SK-N-SH (cell line): ENCODE data around the gene DCAF6. TPM values are rescaled to one million over a fixed set of nuclear protein-coding genes. Genes with fewer than 3 reads are reported as not detected.

Experiments
- CTCF ChIA-PET: fragments of 300-600, 350-600 bp; formaldehyde crosslinking; extraction: SDS; loops from one replicate; lab custom pipeline; 2021; lab: Yijun Ruan, JAX
- POLR2A ChIA-PET: fragments of 350-600 bp; sonication (Branson Sonifier 250); formaldehyde crosslinking; extraction: SDS; loops from one replicate; lab custom pipeline; 2020; ENCODE audit warnings: antibody characterized with exemption, inconsistent platforms; lab: Yijun Ruan, JAX
- DNase-seq: peaks from one replicate; pipeline ENCODE4 v3.0.0; 2012
- H2AFZ ChIP-seq: fragments of 200-600 bp; sonication (generic); 2 replicates; pipeline ENCODE4 v1.8.1; 2016; ENCODE audit warnings: antibody characterized with exemption, mild to moderate bottlenecking, low read depth
- H3F3A ChIP-seq: fragments of 200-600 bp; sonication (generic); replicated peaks from 2 replicates; pipeline ENCODE3; 2016; ENCODE audit warnings: antibody characterized with exemption, mild to moderate bottlenecking; ENCODE audit not compliant: insufficient read depth
- H3K27ac ChIP-seq, 2 experiments: fragments of 200-500 bp in 1 of 2; fragments of 200-600 bp in 1 of 2; sonication (Bioruptor generic) in 1 of 2; sonication (generic), shearing (Covaris generic) in 1 of 2; 2 replicates each; pipeline versions ENCODE4 v1.5.1 to v1.6.1; 2014 to 2016; ENCODE audit warnings: low read depth in 2 of 2, inconsistent platforms in 1 of 2, low read length in 1 of 2, mild to moderate bottlenecking in 1 of 2, mixed read lengths in 1 of 2
- H3K27me3 ChIP-seq: fragments of 200-600 bp; sonication (generic), shearing (Covaris generic); 2 replicates; pipeline ENCODE4 v1.6.1; 2016; ENCODE audit warnings: mixed run types; ENCODE audit not compliant: insufficient read depth
- H3K36me3 ChIP-seq, 2 experiments: fragments of 200-500 bp in 1 of 2; fragments of 200-600 bp in 1 of 2; sonication (Bioruptor generic) in 1 of 2; sonication (generic) in 1 of 2; replicated peaks in 1 of 2; 2 replicates each; pipeline versions ENCODE3 to v1.5.1; 2014 to 2016; ENCODE audit warnings: low read length in 1 of 2, mild to moderate bottlenecking in 1 of 2; ENCODE audit not compliant: insufficient read depth in 2 of 2, control insufficient read depth in 1 of 2
- H3K4me1 ChIP-seq, 2 experiments: fragments of 200-500 bp in 1 of 2; fragments of 200-600 bp in 1 of 2; sonication (Bioruptor generic) in 1 of 2; sonication (generic), shearing (Covaris generic) in 1 of 2; 2 replicates each; pipeline versions ENCODE4 v1.5.1 to v1.6.1; 2014 to 2016; ENCODE audit warnings: low read depth in 1 of 2, low read length in 1 of 2, mixed run types in 1 of 2; ENCODE audit not compliant: insufficient read depth in 2 of 2, control insufficient read depth in 1 of 2
- H3K4me2 ChIP-seq: fragments of 200-600 bp; sonication (generic), shearing (Covaris generic); 2 replicates; pipeline ENCODE4 v1.6.1; 2017; ENCODE audit warnings: mixed run types
- H3K4me3 ChIP-seq, 2 experiments: fragments of 200-500 bp in 1 of 2; fragments of 200-600 bp in 1 of 2; sonication (Bioruptor generic) in 1 of 2; sonication (generic), shearing (Covaris generic) in 1 of 2; 2 replicates each; pipeline versions ENCODE4 v1.5.1 to v1.8.1; 2014 to 2016; ENCODE audit warnings: low read depth in 2 of 2, inconsistent platforms in 1 of 2, low read length in 1 of 2, mild to moderate bottlenecking in 1 of 2, mixed read lengths in 1 of 2, moderate library complexity in 1 of 2
- H3K79me2 ChIP-seq: fragments of 200-600 bp; sonication (generic); 2 replicates; pipeline ENCODE4 v1.8.1; 2017; ENCODE audit warnings: mild to moderate bottlenecking; ENCODE audit not compliant: insufficient read depth
- H3K9ac ChIP-seq: fragments of 200-600 bp; sonication (generic); 2 replicates; pipeline ENCODE4 v1.6.1; 2017; ENCODE audit warnings: mixed run types
- H3K9me2 ChIP-seq: fragments of 200-600 bp; sonication (generic); 2 replicates; pipeline ENCODE4 v1.6.1; 2017; ENCODE audit warnings: mixed run types
- H3K9me3 ChIP-seq: fragments of 200-600 bp; sonication (generic); 2 replicates; pipeline ENCODE4 v1.6.1; 2017; ENCODE audit warnings: mixed run types, mild to moderate bottlenecking, moderate library complexity
- H4K20me1 ChIP-seq: fragments of 200-600 bp; sonication (generic); 2 replicates; pipeline ENCODE4 v1.6.1; 2017; ENCODE audit warnings: mild to moderate bottlenecking, mixed run types; ENCODE audit not compliant: insufficient read depth
- CTCF ChIP-seq: fragments of 200-600 bp; sonication (generic); IDR thresholded peaks from 2 replicates; pipeline ENCODE4 v1.6.1; 2017; ENCODE audit warnings: antibody characterized with exemption, mild to moderate bottlenecking, moderate library complexity
- FOXM1 ChIP-seq: IDR thresholded peaks from 2 replicates; pipeline ENCODE4 v1.4.0; 2012; ENCODE audit warnings: low read depth, mild to moderate bottlenecking
- NFIC ChIP-seq: IDR thresholded peaks from 2 replicates; pipeline ENCODE4 v1.4.0; 2012; ENCODE audit warnings: borderline replicate concordance
- RAD21 ChIP-seq: IDR thresholded peaks from 2 replicates; pipeline ENCODE4 v1.6.1; 2012; ENCODE audit warnings: mild to moderate bottlenecking, low read length
- RXRA ChIP-seq: IDR thresholded peaks from 2 replicates; pipeline ENCODE4 v1.4.0; 2012; ENCODE audit warnings: low read depth, mild to moderate bottlenecking, borderline replicate concordance
- SMC3 ChIP-seq: IDR thresholded peaks from 2 replicates; pipeline ENCODE4 v1.6.1; 2012; ENCODE audit warnings: low read depth, low read length, improper control_type of control experiment
- WGBS: methylation state at CpG from one replicate; pipeline ENCODE4 v1.1.6; 2017; ENCODE audit warnings: low lambda C conversion rate; 5-methylcytosine and 5-hydroxymethylcytosine counted together
- polyA plus RNA-seq, 3 experiments: library from polyadenylated mRNA; depleted of rRNA; stranded (reverse); fragments of >200 nt; gene quantifications; 2 replicates each; pipeline ENCODE4 v1.2.3, GENCODE V29; 2012
- TF ChIP-seq, protein P1 (sequence below): IDR thresholded peaks from 2 replicates; pipeline ENCODE4; 2012
- TF ChIP-seq, protein P2 (sequence below): fragments of 150-350 bp; IDR thresholded peaks from 2 replicates; pipeline ENCODE4 v1.6.1; 2016; ENCODE audit warnings: mild to moderate bottlenecking, low read depth, low read length

DCAF6 gene
- polyA plus RNA-seq, 1 of the 3 experiments (the other 2 are of a cell fraction): 31.3 TPM

GRCh38 chr1:168084396-168085231, 148.1 kb downstream of the DCAF6 start:
- peak; percentile 74 for DNase-seq

More at GRCh38 chr1:168084396-168085231, 148.1 kb downstream of the DCAF6 start:
- no peak overlapping the region for H2AFZ ChIP-seq
- H4K20me1 ChIP-seq: no peaks in the 10 kb centered on the region
- WGBS: 67% methylated on average over 13 of the region's 13 CpGs
- no peak overlapping the region for H3K27ac ChIP-seq
- H3K9ac ChIP-seq: no peak overlapping the region
- H3F3A ChIP-seq: peaks cover 18% of the 10 kb centered on the region
- H3K79me2 ChIP-seq: no peaks in the 10 kb centered on the region
- H3K4me3 ChIP-seq: peak overlapping the region in 1 of 2 experiments; percentile 30; a peak in 1 of 4 replicates
- H3K4me2 ChIP-seq: no peak overlapping the region
- TF ChIP-seq CTCF (peak; percentile 89), RAD21 (peak; percentile 43), RXRA (no peak), NFIC (no peak), FOXM1 (no peak), SMC3 (peak; percentile 54)
- TF ChIP-seq, protein P1, sequence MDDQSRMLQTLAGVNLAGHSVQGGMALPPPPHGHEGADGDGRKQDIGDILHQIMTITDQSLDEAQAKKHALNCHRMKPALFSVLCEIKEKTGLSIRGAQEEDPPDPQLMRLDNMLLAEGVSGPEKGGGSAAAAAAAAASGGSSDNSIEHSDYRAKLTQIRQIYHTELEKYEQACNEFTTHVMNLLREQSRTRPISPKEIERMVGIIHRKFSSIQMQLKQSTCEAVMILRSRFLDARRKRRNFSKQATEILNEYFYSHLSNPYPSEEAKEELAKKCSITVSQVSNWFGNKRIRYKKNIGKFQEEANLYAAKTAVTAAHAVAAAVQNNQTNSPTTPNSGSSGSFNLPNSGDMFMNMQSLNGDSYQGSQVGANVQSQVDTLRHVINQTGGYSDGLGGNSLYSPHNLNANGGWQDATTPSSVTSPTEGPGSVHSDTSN: no peak
- TF ChIP-seq, protein P2, sequence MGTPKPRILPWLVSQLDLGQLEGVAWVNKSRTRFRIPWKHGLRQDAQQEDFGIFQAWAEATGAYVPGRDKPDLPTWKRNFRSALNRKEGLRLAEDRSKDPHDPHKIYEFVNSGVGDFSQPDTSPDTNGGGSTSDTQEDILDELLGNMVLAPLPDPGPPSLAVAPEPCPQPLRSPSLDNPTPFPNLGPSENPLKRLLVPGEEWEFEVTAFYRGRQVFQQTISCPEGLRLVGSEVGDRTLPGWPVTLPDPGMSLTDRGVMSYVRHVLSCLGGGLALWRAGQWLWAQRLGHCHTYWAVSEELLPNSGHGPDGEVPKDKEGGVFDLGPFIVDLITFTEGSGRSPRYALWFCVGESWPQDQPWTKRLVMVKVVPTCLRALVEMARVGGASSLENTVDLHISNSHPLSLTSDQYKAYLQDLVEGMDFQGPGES: no peak
- CTCF ChIA-PET: interaction anchor here (0.6 to 8.3 kb wide), 20 partner anchors 9 to 484 kb away, joined by 3 to 86 read pairs (median 3); no protein-coding TSS in a partner anchor
- H3K9me2 ChIP-seq: no peaks in the 10 kb centered on the region
- H3K4me1 ChIP-seq: peaks cover 7% of the 10 kb centered on the region in 2 experiments; a peak in 3 of 4 replicates
- peaks cover 15 to 52% of the 10 kb centered on the region in 2 experiments for H3K36me3 ChIP-seq
- POLR2A ChIA-PET: no interaction called here
- no peaks in the 10 kb centered on the region for H3K9me3 ChIP-seq
- no peaks in the 10 kb centered on the region for H3K27me3 ChIP-seq
